HT1080 (cell line): Measurements from ENCODE around the gene CHTF18. TPM values are rescaled to one million over a fixed set of nuclear protein-coding genes. Genes with fewer than 3 reads are reported as not detected.
"Not testable (repeated sequence)": the region's sequence is repeated elsewhere in the genome, so short reads cannot be mapped to it uniquely, and the experiment has no call there.

Source experiments
- DNase-seq: peaks from one replicate; pipeline ENCODE4 v3.0.0-alpha.2; 2015; ENCODE audit warnings: low read depth
- total RNA-seq: library from RNA; depleted of rRNA; stranded (reverse); fragments of >200 nt; shearing (Covaris generic); gene quantifications from 2 replicates; pipeline ENCODE4 v1.2.3, GENCODE V29; 2014

Gene CHTF18
- total RNA-seq, 1 experiment from 2014 or later, result 41.6 TPM

DNA sequence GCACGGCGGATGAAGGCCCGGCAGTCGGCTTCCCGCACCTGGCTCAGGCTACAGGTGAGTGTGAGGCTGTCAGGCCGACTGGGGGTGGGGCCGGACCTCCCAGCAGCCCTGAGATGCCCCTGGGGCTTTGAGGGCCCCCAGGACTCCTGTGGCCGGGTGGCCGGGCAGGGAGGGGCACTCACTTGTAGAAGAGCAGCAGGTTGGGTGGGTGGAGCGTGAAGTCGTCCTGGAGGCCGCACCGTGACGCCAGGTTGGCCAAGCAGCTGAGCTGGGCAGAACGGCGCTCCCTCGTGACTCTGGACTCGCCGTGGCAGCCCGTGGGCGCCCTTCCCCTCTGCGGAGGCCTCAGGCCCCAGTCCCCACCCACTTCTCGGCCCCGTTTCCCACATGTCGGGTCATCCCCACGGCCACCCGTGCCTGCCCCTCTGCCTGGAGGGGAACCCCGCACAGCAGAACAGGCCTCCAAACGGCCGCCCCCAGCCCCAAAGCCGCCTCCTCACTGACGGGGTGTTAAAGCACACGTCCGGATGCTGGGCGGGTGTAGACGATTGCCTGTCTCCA is 13.1 kb upstream of the CHTF18 start:
- no peak for DNase-seq

DNA sequence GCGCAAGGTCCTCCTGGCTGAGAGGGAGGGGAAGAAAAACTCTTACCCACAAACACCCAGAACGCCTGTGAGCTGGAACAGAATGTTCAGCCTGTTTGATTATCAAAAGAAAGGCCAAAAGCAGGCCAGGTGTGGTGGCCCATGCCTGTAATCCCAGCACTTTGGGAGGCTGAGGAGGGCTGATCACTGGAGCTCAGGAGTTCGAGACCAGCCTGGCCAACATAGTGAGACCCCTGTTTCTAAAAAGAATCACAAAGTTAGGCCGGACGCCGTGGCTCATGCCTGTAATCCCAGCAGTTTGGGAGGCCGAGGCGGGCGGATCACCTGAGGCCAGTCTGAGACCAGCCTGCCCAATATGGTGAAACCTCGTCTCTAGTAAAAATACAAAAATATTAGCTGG is 12.1 kb upstream of the CHTF18 start:
- not testable (repeated sequence) for DNase-seq

DNA sequence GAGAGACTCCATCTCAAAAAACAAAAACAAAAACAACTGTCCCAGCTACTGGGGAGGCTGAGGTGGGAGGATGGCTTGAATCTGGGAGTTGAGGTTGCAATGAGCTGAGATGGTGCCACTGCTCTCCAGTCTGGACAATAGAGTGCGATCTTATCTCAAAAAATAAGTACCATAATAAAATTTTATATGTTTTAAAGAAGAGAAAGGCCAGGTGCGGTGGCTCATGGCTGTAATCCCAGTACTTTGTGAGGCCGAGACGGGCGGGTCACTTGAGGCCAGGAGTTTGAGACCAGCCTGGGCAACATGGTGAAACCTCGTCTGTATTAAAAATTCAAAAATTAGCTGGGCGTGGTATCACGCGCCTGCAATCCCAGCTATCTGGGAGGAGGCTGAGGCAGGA is 11.6 kb upstream of the CHTF18 start:
- no peak for DNase-seq

DNA sequence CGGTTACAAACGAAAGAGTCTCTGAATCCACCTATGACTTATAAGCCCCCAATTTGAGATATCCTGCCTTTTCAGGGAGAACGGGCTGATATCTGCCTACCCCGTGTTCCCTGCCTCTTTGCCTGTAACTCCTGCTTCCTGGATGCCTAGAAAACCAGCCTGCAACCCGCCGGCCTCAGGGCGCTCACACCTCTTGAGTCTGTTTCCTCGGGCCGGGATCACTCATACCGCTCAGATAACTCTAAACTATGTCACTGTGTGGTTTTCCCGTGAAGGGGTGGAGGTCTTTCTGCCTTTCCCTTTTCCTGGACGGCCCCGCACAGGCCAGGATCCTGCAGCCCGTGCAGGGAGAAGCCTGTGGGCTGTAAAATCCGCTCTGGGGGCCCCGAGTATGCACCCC is 10.6 kb upstream of the CHTF18 start:
- DNase-seq, result peak; percentile 65

DNA sequence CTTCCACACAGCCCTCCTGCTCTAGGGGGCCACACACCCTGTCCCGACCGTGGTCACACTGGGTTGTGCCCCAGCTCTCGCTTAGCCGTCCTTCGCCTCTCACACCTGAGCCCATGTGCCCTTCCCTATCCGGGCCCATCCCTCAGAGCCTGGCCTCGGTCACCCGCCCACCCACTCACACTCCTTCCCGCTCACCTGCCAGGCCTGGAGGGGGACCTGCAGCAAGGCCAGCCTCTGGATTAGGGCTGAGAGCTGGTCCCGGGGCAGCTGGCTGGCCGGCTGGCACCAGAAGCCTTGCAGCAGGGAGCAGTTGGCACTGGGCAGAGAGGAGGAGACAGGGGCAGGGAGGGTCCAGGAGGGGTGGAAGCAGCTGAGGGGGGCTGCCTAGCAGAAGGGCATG is 10.0 kb upstream of the CHTF18 start:
- DNase-seq, result no peak

DNA sequence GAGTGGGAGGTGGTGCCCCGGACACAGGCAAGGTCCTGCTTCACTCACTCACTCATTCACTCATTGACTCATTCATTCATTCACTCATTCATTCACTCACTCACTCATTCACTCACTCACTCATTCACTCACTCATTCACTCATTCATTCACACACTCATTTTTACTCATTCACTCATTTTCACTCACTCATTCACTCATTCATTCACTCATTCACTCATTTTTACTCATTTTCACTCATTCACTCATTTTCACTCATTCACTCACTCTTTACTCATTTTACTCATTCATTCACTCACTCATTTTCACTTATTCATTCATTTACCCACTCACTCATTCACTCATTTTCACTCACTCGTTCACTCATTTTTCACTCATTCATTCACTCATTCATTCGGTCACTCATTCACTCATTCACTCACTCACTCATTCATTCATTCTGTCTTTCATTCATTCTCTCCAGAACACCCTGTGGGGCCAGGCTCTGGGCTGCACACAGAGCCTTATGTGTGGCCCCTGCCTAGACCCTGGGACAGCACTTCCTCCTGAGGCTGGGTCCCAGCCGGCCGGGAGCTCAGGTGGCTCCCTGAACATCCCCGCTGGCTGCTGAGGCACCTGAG is 9.4 kb upstream of the CHTF18 start:
- DNase-seq, result no peak

DNA sequence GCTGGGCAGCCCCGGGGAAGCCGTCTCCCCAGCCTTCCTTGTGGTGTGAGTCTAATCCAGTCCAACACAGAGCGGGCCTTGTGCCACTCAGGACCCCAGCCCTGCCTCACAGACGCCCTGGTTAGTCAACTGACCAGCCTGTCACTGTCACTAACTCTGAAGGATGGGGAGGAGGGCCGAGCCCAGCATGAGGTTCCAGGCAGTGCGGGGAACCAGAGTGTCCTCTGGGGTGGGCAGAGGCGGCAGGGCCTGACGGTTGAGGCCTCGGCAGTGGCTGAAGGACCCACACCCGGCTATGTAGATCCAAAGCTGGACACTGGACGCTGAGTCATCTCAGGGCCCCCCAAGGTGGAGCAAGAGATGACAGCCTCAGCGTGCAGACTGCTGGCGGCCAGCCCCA is 8.9 kb upstream of the CHTF18 start:
- no peak for DNase-seq

DNA sequence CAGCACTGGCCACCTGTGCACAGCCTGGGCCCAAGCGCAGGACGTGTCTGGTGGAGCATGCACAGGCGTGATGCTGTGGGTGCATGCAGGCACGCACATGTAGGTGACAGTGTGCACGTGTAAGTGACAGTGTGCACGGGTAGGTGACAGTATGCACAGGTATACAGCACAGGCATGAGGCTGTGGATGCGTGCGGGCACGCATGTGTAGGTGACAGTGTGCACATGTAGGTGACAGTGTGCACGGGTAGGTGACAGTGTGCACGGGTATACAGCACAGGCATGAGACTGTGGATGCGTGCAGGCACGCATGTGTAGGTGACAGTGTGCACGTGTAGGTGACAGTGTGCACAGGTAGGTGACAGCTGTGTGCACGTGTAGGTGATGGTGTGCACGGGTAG is 8.1 kb upstream of the CHTF18 start:
- no peak for DNase-seq

DNA sequence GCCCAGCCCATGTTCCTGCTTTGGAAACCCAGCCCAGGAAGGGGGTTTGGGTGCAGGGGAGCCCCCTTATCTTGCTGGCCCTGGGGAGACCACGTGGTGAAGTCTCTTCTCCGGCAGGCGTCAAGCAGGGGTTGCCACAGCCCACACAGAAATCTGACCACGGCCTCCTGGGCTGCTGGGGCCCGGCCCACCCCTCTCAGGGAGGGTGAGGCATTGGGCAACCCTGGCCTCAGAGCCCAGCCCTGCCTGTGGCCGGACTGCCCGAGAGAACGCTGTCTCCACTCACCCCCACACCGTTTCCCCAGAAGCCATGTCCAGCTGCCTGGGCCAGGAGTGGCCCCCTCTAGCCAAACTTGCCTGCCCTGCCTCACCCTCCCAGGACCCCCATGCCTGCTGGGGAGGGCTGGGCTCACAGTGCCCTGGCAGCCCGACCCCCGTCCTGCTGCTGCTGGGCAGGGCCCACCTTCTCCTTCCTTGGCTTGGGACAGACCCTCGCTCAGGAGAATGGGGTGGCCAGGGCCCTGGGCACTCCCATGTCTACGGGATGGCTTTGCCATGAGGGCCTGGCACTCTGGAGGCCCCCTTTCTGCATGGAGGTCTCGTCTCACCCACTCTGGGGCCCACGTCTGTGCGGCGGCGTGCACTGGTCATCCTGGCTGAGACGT is 6.9 kb upstream of the CHTF18 start:
- DNase-seq, result no peak

DNA sequence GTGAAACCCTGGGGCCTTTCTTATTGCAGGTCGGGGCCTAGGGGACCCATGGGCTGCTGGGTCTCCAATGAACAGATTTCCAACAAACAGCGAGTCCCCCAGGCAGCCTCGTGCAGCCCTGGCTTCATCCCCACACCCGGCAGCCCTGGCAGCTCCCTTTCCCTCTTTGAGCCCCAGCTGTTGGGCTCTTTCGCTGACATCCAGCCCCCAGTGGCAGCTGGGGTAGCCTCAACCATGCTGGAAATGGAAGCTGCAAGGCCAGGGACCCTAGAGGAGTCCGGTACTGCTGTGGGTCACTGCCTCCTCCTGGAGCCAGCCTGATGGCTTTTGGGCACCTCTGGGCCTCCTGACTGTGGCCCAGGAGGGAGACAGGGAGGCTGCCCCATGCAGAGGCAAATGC is 6.2 kb upstream of the CHTF18 start:
- DNase-seq, result no peak

DNA sequence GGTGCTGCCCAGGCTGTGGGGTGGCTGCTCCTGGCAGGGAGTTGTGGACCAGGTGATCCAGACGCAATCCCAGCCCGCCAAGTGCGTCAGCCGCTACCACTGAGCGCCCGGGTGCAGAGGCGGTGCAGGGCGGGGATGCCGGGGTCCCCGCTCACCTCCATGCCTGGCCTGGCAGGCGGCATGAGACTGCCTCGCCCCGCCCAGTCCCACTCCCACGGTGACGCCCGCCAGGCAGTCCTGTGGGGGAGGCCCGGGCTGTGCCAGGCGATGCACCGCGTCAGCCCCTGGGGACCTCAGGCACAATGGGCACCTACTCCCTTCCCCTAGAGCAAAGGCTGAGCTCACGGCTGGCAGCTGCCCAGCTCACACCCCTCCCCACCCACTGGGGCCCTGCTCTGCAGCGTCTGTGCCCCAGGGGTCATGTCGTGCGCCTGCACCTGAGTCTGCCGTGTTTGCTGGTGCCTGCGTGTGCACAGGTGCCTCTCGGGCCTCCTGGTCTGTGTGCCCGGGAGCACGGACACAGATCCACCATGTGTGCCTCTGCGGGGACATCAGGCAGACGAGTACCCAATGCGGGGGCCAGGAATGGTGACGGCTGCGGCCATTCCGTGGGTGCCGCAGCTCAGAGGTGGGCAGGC is 5.5 kb upstream of the CHTF18 start:
- no peak for DNase-seq

DNA sequence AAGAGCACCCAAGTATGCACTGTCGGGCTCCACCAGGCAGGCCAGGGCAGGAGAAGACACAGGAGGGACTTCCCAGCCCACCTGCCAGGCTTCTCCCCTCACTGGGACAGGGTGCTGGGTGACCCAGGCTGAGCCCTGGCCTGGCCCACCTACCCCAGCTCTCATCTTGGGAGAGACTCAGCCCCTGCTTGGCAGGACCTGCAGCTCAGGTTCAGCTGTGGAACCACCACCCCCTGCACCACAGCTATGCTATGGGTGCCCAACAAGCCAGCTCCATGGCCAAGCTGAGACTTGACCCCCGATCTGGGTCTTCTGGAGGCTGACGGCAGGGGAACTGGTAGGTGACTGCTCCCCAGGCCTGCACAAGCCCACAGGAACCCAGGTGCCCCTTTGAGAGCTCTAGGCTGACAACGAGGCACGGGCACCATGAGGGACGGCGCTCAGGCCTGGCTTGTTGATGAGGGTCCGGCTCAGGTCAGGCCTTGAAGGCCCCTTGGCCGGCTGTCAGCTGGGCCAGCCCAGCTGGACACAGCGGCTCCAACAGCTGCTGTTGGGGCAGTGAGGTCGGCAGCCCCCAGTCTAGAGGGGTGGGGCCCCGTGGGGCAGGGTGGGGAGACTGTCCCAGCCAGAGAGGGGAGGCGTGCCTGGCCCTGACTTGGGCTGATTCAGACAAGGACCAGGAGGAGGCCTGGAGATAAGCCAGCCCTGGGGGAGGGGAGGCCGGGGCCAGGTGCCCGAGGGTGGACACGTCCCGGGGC is 4.8 kb upstream of the CHTF18 start:
- no peak for DNase-seq

DNA sequence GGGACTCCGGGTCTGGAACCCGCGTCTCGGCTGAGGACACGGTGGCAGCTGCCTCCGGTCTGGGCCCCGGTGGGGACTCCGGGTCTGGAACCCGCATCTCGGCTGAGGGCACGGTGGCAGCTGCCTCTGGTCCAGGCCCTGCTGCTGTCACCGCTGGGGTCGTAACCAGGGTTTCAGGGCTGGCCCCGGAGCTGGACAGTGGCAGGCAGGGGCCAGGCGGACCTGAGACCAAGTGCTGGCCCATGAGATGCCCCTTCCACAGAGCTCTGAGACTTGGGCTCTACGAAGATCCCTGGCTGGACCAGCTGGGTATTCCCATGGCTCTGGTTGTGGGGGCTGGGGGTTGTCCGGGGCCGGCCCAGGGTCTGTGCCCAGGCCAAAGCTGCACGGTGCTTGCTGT is 4.0 kb upstream of the CHTF18 start:
- DNase-seq, result no peak

DNA sequence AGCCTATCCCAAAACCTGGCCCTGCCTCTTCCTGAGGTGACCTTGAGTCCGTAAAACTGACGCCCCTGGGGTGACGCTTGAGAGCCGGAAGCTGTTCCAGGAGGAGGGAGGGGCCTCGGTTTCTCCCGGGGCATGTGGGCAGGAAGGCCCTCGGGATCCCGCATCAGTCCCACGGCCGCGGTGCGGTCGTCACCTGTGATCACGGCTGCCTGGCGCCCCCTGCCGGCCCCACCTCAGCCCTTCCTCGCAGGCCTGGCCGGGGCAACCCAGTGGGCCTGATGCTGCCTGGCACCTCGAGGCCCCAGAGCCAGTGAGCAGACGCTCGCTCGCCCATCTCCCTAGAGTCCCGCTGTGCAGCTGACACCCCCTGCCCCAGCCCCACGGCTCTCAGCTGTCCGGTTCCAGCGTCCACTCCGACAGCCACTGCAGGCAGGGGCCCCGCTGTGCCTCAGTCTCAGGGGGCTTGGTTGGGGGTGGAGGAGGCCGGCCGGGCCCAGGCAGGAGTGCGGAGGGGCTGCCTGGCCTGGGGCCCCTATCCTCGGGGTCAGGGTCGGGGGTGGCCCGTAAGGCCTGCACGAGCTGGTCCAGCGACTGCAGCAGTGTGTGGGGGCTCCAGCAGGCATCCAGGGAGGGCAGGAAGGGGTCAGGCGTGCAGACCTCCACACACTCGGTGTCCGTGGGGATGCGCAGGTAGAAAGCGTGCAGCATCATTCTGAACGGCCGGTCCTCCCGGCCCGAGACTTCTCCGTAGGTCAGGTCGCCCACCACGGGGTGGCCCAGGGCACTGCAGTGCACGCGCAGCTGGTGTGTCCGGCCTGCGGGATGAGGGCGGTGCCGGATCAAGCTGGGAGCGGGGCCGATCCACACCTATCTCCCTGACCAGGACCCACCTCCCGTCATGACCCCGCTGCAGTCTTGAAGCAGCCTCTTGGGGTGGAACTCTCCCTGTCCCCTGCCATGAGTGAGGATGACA is 2.6 kb upstream of the CHTF18 start:
- DNase-seq, result peak; percentile 51

DNA sequence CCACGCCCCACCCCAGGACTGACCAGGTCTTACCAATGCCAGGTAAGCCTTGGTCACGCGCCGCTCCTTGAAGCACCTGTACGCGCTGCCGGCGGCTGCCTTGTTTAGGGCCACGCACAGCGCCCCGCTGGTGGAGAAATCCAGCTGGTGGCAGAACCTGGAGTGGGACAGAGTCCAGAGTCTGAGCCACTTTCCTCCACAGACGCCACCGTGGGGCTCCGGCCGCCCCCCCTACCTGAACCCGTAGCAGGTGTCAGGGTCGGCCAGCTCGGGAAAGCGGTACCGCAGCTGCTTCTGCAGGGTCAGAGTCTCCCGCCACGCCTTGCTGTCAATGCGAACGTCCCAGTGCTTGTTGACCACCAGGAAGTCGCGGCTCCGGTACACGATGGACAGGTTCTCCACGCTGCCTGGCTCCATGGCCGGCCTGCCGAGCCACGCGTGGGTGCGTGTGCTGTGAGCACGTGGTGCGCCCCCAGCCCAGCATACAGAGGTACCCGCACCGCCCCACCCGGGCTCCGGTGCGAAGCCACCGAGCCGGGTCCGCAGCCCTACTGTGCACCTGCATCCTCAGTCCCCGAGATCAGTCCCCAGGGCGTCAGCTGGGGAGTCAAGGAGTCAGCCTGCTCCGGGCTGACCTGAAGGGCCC is 976 bp upstream of the CHTF18 start:
- DNase-seq, result no peak

DNA sequence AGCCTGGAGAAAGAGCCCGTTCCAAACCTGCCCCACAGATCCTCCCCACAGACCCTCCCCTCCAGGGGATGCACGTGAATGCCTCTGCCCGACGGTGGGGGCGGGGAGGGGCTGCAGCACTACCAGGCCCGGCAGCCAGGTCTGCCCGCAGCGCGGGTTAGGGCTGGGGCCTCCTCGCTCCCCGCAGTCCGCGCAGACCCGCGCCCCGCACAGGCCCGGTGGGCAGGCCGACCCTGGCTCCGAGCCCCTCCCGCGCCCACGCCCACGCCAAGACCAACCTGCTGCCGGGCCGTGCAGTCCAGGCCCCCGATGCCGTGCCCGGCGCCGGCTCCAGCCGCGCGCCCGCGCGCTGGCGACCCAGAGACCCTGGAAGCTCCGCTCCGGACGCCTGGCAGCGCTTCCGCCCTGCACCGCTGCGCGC is 432 bp upstream of the CHTF18 start, which contains the start of gene RPUSD1:
RPUSD1 (minus strand) TSS at position 404 of the 421 bp plus-strand sequence. CDS start 644 bp downstream, outside the sequence.
- no peak for DNase-seq

DNA sequence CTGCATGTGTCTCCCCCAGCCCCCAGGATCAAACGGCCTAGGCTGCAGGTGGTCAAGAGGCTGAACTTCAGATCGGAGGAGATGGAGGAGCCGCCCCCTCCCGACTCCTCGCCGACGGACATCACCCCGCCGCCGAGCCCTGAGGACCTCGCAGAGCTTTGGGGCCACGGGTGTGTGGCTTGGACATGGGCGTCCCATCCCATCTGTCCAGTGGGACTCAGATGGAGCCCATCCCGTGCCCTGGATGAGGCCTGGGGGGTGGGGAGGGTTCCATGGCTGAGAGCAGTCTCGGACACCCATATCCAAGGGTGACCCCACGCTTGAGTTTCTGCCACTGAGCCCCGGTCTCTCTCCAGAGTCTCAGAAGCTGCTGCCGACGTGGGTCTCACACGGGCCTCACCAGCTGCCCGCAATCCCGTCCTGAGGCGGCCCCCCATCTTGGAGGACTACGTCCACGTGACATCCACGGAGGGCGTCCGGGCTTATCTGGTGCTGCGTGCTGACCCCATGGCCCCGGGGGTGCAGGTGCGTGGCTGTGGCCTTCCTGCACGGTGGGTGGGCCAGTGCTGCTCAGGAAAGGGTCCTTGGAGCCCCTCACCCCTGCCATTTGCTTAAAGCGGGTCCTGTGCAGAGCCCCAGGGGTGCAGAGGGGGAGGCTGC is 901 bp downstream of the CHTF18 start:
- DNase-seq, result no peak

DNA sequence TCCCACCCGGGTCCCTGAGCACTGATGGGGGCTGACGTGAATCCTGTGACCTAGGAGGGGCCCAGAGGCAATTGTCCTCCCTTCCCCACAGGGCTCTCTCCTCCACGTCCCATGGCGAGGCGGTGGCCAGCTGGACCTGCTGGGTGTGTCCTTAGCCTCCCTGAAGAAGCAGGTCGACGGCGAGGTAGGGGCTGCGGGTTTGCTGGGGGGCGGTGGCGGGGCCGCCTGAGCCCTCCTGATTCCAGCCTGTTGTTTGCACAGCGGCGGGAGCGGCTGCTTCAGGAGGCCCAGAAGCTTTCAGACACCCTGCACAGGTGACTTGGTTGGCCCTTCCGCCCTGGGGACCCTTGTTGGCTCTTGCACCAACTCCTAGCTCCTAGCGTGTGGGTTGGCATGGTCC is 1.7 kb downstream of the CHTF18 start:
- no peak for DNase-seq

DNA sequence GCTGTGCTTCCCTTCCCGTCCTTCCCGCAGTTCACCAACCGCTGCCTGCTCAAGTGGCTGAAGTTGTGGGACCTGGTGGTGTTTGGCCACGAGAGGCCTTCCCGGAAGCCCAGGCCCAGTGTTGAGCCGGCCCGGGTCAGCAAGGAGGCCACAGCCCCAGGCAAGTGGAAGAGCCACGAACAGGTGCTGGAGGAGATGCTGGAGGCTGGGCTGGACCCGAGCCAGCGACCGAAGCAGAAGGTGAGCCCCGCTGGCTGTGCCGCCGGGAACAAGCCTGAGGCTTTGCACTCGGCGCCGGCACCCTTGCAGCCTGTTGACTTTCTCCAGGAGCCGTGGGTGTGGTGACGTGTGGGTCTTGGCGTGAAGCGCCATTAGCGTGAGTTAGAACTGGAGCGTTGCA is 2.7 kb downstream of the CHTF18 start:
- DNase-seq, result no peak
